Breast epithelium (tissue), 3 donors: ENCODE measurements around the gene UBE2K.
"Not testable (repeated sequence)": the region's sequence is repeated elsewhere in the genome, so short reads cannot be mapped to it uniquely, and the experiment has no call there.

Experiments
- CTCF ChIP-seq, 3 donors: fragments of 450-650 bp; IDR thresholded peaks; one replicate each; pipeline ENCODE4 v1.5.1; 2016 to 2017; ENCODE audit warnings: antibody characterized with exemption in 3 of 3, mild to moderate bottlenecking in 3 of 3, moderate library complexity in 3 of 3
- POLR2A ChIP-seq: fragments of 450-650 bp; IDR thresholded peaks from one replicate; pipeline ENCODE4 v1.6.1; 2016; ENCODE audit warnings: antibody characterized with exemption, mild to moderate bottlenecking, moderate library complexity
- POLR2AphosphoS5 ChIP-seq, 3 donors: sonication (generic); formaldehyde crosslinking; IDR thresholded peaks; one replicate each; pipeline ENCODE4 v1.6.1; 2017; ENCODE audit warnings: antibody characterized with exemption in 3 of 3

- TF ChIP-seq CTCF (IDR thresholded peaks at IDR 0.05); POLR2A; POLR2AphosphoS5 (IDR thresholded peaks at IDR 0.05): not testable (repeated sequence)
Measured at GRCh38 chr4:39813761-39814160, 115.8 kb downstream of the UBE2K start.
